ENCODE results near the gene PGBD2.
"Not testable (repeated sequence)": the region's sequence is repeated elsewhere in the genome, so short reads cannot be mapped to it uniquely, and the experiment has no call there.

The PGBD2 gene

GRCh38 chr1:248925859-248926258 is 19.8 kb downstream of the PGBD2 start:
- not testable (repeated sequence) for DNase-seq (ENCODE audit: low spot score)

- DNase-seq (ENCODE audit: low spot score) = no peak
These were observed 20.6 kb downstream of the PGBD2 start for GRCh38 chr1:248926401-248927182.

- not testable (repeated sequence) for DNase-seq (ENCODE audit: low spot score)
These were observed 21.2 kb downstream of the PGBD2 start for GRCh38 chr1:248927283-248927682.

GRCh38 chr1:248928122-248928521 is 22.1 kb downstream of the PGBD2 start:
- DNase-seq (ENCODE audit: low spot score) = not testable (repeated sequence)

- not testable (repeated sequence) for DNase-seq (ENCODE audit: low spot score)
These were observed 24.0 kb downstream of the PGBD2 start for GRCh38 chr1:248930037-248930436.

- not testable (repeated sequence) for DNase-seq (ENCODE audit: low spot score)
These were observed 32.3 kb downstream of the PGBD2 start for GRCh38 chr1:248938173-248938809.

GRCh38 chr1:248944134-248944999 is 38.3 kb downstream of the PGBD2 start:
- not testable (repeated sequence) for DNase-seq (ENCODE audit: low spot score)

- DNase-seq (ENCODE audit: low spot score) = not testable (repeated sequence)
These were observed 39.0 kb downstream of the PGBD2 start for GRCh38 chr1:248945000-248945423.

GRCh38 chr1:248945453-248945852 is 39.4 kb downstream of the PGBD2 start:
- not testable (repeated sequence) for DNase-seq (ENCODE audit: low spot score)

GRCh38 chr1:248945856-248946416 is 39.9 kb downstream of the PGBD2 start:
- DNase-seq (ENCODE audit: low spot score) = not testable (repeated sequence)
